GM23338 (cell line): ENCODE measurements around the gene LDLRAD3. TPM values are rescaled to one million over a fixed set of nuclear protein-coding genes. Genes with fewer than 3 reads are reported as not detected.

Source experiments
- ATAC-seq: fragments of 200-7000 bp; cut with Tn5 transposase; 3 replicates; pipeline ENCODE4 v1.9.1; 2020
- DNase-seq: peaks from one replicate; pipeline ENCODE4 v3.0.0-alpha.2; 2015; ENCODE audit warnings: low spot score
- H2AFZ ChIP-seq: fragments of 200-600 bp; sonication (generic); 2 replicates; pipeline ENCODE4 v1.8.0; 2016; ENCODE audit warnings: antibody characterized with exemption, mild to moderate bottlenecking, moderate library complexity
- H3F3A ChIP-seq: fragments of 200-600 bp; sonication (generic); replicated peaks from 2 replicates; pipeline ENCODE4 v1.8.0; 2017; ENCODE audit warnings: antibody characterized with exemption, mixed run types, low read depth
- H3K27ac ChIP-seq: fragments of 200-600 bp; sonication (generic); 2 replicates; pipeline ENCODE4 v1.6.1; 2016; ENCODE audit warnings: low read depth
- H3K27me3 ChIP-seq: fragments of 200-600 bp; sonication (generic); 2 replicates; pipeline ENCODE4 v1.8.0; 2016; ENCODE audit warnings: mild to moderate bottlenecking, mixed run types, moderate library complexity; ENCODE audit not compliant: insufficient read depth
- H3K36me3 ChIP-seq: fragments of 200-600 bp; sonication (generic); 2 replicates; pipeline ENCODE4 v1.8.0; 2016; ENCODE audit warnings: mild to moderate bottlenecking; ENCODE audit not compliant: insufficient read depth
- H3K4me1 ChIP-seq: fragments of 200-600 bp; sonication (generic); 2 replicates; pipeline ENCODE4 v1.8.0; 2016; ENCODE audit warnings: mild to moderate bottlenecking, moderate library complexity; ENCODE audit not compliant: insufficient read depth
- H3K4me2 ChIP-seq: fragments of 200-600 bp; sonication (generic); 2 replicates; pipeline ENCODE4 v1.7.1; 2017; ENCODE audit warnings: mixed run types
- H3K4me3 ChIP-seq: fragments of 200-600 bp; sonication (generic); 2 replicates; pipeline ENCODE4 v1.6.1; 2016; ENCODE audit warnings: mixed run types
- H3K79me2 ChIP-seq: fragments of 200-600 bp; sonication (generic); replicated peaks from 2 replicates; pipeline ENCODE4 v1.8.0; 2017; ENCODE audit warnings: mild to moderate bottlenecking; ENCODE audit not compliant: insufficient read depth
- H3K9me2 ChIP-seq: fragments of 200-600 bp; sonication (generic); 2 replicates; pipeline ENCODE4 v1.8.0; 2017; ENCODE audit not compliant: insufficient read depth
- H4K20me1 ChIP-seq: fragments of 200-600 bp; sonication (generic); replicated peaks from 2 replicates; pipeline ENCODE4 v1.8.0; 2017; ENCODE audit warnings: mild to moderate bottlenecking; ENCODE audit not compliant: insufficient read depth
- H3K27ac Mint-ChIP-seq: 2 replicates; pipeline ENCODE4 v1.8.0; 2020; ENCODE audit warnings: inconsistent platforms, mild to moderate bottlenecking, moderate library complexity, mixed read lengths
- H3K27me3 Mint-ChIP-seq: 3 replicates; pipeline ENCODE4 v1.8.0; 2022; ENCODE audit warnings: low read depth, mild to moderate bottlenecking, moderate library complexity, mixed read lengths, inconsistent platforms; ENCODE audit not compliant: insufficient read depth, poor library complexity
- H3K36me3 Mint-ChIP-seq: 3 replicates; pipeline ENCODE4 v1.8.0; 2021; ENCODE audit warnings: low read depth, mild to moderate bottlenecking, inconsistent platforms, moderate library complexity, mixed read lengths
- H3K4me1 Mint-ChIP-seq: 3 replicates; pipeline ENCODE4 v1.8.0; 2020; ENCODE audit warnings: mild to moderate bottlenecking, inconsistent platforms, mixed read lengths
- H3K4me3 Mint-ChIP-seq: 3 replicates; pipeline ENCODE4 v1.8.0; 2021; ENCODE audit warnings: moderate library complexity, mild to moderate bottlenecking, inconsistent platforms, mixed read lengths
- H3K9me3 Mint-ChIP-seq: 3 replicates; pipeline ENCODE4 v1.8.0; 2020; ENCODE audit warnings: moderate library complexity, mild to moderate bottlenecking, inconsistent platforms, mixed read lengths
- CREB1 ChIP-seq: fragments of 250-450 bp; sonication (Bioruptor Pico); IDR thresholded peaks from 2 replicates; pipeline ENCODE4 v1.5.0; 2020; ENCODE audit warnings: low read depth, mild to moderate bottlenecking, moderate library complexity
- ETS1 ChIP-seq: IDR thresholded peaks from 2 replicates; pipeline ENCODE4 v1.6.1; 2016; ENCODE audit warnings: antibody characterized with exemption
- EZH2 ChIP-seq: fragments of 200-600 bp; sonication (generic); IDR thresholded peaks from one replicate; pipeline ENCODE4 v1.8.0; 2017; ENCODE audit warnings: antibody characterized with exemption, mild to moderate bottlenecking, low read depth; ENCODE audit not compliant: unreplicated experiment
- EZH2phosphoT487 ChIP-seq: fragments of 200-600 bp; sonication (generic); IDR thresholded peaks from one replicate; pipeline ENCODE4 v1.8.1; 2018; ENCODE audit warnings: antibody characterized with exemption; ENCODE audit not compliant: unreplicated experiment
- JUNB ChIP-seq: IDR thresholded peaks from one replicate; pipeline ENCODE4 v1.6.1; 2016; ENCODE audit warnings: antibody characterized with exemption; ENCODE audit not compliant: unreplicated experiment
- NANOG ChIP-seq: IDR thresholded peaks from 2 replicates; pipeline ENCODE4 v1.6.1; 2016; ENCODE audit warnings: antibody characterized with exemption, borderline replicate concordance
- POLR2AphosphoS5 ChIP-seq: IDR thresholded peaks from 2 replicates; pipeline ENCODE4 v1.6.1; 2016; ENCODE audit warnings: antibody characterized with exemption, low read depth
- STAT1 ChIP-seq: IDR thresholded peaks from one replicate; pipeline ENCODE4 v1.6.1; 2016; ENCODE audit warnings: antibody characterized with exemption; ENCODE audit not compliant: unreplicated experiment
- ZNF114 ChIP-seq: fragments of 250-450 bp; sonication (Bioruptor Pico); IDR thresholded peaks from 2 replicates; pipeline ENCODE4 v1.5.0; 2020; ENCODE audit warnings: mild to moderate bottlenecking, moderate library complexity
- ZNF331 ChIP-seq: fragments of 250-450 bp; sonication (Bioruptor Pico); IDR thresholded peaks from 2 replicates; pipeline ENCODE4 v1.5.0; 2020; ENCODE audit warnings: low read depth, mild to moderate bottlenecking, moderate library complexity
- polyA plus RNA-seq: library from polyadenylated mRNA; unstranded; fragments of >200 nt; fragmentation: Nextera tagmentation; extraction: Ambion mirVana; gene quantifications from 2 replicates; pipeline ENCODE4 v1.2.1, GENCODE V29; 2016
- total RNA-seq: library from RNA; depleted of rRNA; stranded (reverse); fragments of >200 nt; shearing (Covaris generic); gene quantifications from 2 replicates; pipeline ENCODE4 v1.2.3, GENCODE V29; 2014
- TF ChIP-seq, protein P1 (sequence below): IDR thresholded peaks from one replicate; pipeline ENCODE4 v1.6.1; 2018; ENCODE audit warnings: antibody characterized with exemption; ENCODE audit not compliant: unreplicated experiment
- TF ChIP-seq, protein P2 (sequence below), 2 experiments: fragments of 200-600 bp in 1 of 2; sonication (generic) in 1 of 2; conservative IDR thresholded peaks; 2 replicates each; pipeline versions ENCODE4 v1.5.1 to v1.6.1; 2016 to 2017; ENCODE audit warnings: antibody characterized with exemption in 2 of 2, low read depth in 2 of 2, mild to moderate bottlenecking in 2 of 2, moderate library complexity in 1 of 2
- TF ChIP-seq, protein P3 (sequence below): fragments of 250-450 bp; sonication (Bioruptor Pico); IDR thresholded peaks from 2 replicates; pipeline ENCODE4 v1.5.0; 2020; ENCODE audit warnings: mild to moderate bottlenecking, moderate library complexity

Gene LDLRAD3
- total and polyA plus RNA-seq, 2 experiments from 2014 or later = 8.5 to 19.4 TPM

DNA sequence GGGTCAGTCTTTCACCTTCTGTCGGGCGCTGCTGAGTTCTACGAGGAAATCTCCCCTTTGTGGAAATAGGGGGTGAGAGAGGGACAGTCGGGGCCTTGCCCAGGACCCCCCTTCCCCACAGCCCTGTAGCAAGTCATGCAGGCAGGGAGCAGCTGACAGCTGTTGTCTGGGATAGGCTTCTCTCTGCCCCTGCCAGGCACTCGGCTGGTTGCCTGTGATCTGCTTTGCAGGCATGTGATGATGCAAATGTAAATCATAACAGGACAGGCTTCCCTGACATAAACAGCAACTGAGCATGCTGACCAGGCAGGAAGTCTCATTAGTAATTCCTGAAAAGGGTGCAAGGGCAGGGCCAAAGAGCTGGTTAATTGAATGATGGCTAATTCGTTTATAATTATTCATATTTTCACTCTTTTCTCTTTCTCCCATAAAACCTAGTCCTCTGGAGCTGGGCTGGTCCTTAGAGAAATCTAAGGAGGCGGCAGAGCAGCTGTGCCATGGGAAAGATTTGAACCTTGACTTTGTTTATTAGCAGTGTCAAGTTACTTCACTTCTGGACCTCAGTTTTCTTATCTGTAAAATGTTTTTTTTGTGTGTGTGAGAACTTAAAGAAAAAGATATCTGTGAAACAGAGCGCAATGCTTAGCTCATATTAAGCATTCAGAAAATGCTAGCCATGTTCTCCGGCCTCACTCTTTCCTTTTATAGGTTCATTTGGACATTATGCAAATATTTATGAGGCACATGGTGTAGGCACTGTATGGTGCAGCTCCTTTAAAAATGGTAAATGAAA lies 129.7 kb downstream of the LDLRAD3 start:
- no peaks in the 10 kb centered on the region for H3K27me3 Mint-ChIP-seq
- Histone ChIP-seq H3K4me3 (no peak overlapping the region), H3K27ac (0 out of 2 replicates have a peak overlapping the region, but pooled peaks have one; percentile 23), H3K4me1 (peaks cover 39% of the 10 kb centered on the region), H3F3A (peaks cover 3% of the 10 kb centered on the region; the same call in 1 of the 2 replicates), H4K20me1 (no peaks in the 10 kb centered on the region), H3K9me2 (no peaks in the 10 kb centered on the region), H3K79me2 (peaks cover 11% of the 10 kb centered on the region; the same call in 1 of the 2 replicates), H3K27me3 (no peaks in the 10 kb centered on the region), H3K36me3 (peaks cover 5% of the 10 kb centered on the region; the same call in 1 of the 2 replicates), H2AFZ (no peak overlapping the region), H3K4me2 (no peak overlapping the region)
- no peak overlapping the region for H3K4me3 Mint-ChIP-seq
- peaks cover 50% of the 10 kb centered on the region for H3K4me1 Mint-ChIP-seq
- H3K9me3 Mint-ChIP-seq = peaks cover 30% of the 10 kb centered on the region
- TF ChIP-seq, protein P1, sequence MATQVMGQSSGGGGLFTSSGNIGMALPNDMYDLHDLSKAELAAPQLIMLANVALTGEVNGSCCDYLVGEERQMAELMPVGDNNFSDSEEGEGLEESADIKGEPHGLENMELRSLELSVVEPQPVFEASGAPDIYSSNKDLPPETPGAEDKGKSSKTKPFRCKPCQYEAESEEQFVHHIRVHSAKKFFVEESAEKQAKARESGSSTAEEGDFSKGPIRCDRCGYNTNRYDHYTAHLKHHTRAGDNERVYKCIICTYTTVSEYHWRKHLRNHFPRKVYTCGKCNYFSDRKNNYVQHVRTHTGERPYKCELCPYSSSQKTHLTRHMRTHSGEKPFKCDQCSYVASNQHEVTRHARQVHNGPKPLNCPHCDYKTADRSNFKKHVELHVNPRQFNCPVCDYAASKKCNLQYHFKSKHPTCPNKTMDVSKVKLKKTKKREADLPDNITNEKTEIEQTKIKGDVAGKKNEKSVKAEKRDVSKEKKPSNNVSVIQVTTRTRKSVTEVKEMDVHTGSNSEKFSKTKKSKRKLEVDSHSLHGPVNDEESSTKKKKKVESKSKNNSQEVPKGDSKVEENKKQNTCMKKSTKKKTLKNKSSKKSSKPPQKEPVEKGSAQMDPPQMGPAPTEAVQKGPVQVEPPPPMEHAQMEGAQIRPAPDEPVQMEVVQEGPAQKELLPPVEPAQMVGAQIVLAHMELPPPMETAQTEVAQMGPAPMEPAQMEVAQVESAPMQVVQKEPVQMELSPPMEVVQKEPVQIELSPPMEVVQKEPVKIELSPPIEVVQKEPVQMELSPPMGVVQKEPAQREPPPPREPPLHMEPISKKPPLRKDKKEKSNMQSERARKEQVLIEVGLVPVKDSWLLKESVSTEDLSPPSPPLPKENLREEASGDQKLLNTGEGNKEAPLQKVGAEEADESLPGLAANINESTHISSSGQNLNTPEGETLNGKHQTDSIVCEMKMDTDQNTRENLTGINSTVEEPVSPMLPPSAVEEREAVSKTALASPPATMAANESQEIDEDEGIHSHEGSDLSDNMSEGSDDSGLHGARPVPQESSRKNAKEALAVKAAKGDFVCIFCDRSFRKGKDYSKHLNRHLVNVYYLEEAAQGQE = no peak
- TF ChIP-seq ETS1 (no peak), EZH2phosphoT487 (no peak), STAT1 (no peak), ZNF331 (CRISPR knock-in tag) (no peak), CREB1 (CRISPR knock-in tag) (no peak), ZNF114 (no peak), JUNB (no peak), EZH2 (no peak), POLR2AphosphoS5 (no peak), NANOG (no peak)
- TF ChIP-seq, protein P2, sequence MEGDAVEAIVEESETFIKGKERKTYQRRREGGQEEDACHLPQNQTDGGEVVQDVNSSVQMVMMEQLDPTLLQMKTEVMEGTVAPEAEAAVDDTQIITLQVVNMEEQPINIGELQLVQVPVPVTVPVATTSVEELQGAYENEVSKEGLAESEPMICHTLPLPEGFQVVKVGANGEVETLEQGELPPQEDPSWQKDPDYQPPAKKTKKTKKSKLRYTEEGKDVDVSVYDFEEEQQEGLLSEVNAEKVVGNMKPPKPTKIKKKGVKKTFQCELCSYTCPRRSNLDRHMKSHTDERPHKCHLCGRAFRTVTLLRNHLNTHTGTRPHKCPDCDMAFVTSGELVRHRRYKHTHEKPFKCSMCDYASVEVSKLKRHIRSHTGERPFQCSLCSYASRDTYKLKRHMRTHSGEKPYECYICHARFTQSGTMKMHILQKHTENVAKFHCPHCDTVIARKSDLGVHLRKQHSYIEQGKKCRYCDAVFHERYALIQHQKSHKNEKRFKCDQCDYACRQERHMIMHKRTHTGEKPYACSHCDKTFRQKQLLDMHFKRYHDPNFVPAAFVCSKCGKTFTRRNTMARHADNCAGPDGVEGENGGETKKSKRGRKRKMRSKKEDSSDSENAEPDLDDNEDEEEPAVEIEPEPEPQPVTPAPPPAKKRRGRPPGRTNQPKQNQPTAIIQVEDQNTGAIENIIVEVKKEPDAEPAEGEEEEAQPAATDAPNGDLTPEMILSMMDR (conservative IDR thresholded peaks at IDR 0.05; ENCODE audit: low read depth in 2 of 2) = no peak
- TF ChIP-seq, protein P3, sequence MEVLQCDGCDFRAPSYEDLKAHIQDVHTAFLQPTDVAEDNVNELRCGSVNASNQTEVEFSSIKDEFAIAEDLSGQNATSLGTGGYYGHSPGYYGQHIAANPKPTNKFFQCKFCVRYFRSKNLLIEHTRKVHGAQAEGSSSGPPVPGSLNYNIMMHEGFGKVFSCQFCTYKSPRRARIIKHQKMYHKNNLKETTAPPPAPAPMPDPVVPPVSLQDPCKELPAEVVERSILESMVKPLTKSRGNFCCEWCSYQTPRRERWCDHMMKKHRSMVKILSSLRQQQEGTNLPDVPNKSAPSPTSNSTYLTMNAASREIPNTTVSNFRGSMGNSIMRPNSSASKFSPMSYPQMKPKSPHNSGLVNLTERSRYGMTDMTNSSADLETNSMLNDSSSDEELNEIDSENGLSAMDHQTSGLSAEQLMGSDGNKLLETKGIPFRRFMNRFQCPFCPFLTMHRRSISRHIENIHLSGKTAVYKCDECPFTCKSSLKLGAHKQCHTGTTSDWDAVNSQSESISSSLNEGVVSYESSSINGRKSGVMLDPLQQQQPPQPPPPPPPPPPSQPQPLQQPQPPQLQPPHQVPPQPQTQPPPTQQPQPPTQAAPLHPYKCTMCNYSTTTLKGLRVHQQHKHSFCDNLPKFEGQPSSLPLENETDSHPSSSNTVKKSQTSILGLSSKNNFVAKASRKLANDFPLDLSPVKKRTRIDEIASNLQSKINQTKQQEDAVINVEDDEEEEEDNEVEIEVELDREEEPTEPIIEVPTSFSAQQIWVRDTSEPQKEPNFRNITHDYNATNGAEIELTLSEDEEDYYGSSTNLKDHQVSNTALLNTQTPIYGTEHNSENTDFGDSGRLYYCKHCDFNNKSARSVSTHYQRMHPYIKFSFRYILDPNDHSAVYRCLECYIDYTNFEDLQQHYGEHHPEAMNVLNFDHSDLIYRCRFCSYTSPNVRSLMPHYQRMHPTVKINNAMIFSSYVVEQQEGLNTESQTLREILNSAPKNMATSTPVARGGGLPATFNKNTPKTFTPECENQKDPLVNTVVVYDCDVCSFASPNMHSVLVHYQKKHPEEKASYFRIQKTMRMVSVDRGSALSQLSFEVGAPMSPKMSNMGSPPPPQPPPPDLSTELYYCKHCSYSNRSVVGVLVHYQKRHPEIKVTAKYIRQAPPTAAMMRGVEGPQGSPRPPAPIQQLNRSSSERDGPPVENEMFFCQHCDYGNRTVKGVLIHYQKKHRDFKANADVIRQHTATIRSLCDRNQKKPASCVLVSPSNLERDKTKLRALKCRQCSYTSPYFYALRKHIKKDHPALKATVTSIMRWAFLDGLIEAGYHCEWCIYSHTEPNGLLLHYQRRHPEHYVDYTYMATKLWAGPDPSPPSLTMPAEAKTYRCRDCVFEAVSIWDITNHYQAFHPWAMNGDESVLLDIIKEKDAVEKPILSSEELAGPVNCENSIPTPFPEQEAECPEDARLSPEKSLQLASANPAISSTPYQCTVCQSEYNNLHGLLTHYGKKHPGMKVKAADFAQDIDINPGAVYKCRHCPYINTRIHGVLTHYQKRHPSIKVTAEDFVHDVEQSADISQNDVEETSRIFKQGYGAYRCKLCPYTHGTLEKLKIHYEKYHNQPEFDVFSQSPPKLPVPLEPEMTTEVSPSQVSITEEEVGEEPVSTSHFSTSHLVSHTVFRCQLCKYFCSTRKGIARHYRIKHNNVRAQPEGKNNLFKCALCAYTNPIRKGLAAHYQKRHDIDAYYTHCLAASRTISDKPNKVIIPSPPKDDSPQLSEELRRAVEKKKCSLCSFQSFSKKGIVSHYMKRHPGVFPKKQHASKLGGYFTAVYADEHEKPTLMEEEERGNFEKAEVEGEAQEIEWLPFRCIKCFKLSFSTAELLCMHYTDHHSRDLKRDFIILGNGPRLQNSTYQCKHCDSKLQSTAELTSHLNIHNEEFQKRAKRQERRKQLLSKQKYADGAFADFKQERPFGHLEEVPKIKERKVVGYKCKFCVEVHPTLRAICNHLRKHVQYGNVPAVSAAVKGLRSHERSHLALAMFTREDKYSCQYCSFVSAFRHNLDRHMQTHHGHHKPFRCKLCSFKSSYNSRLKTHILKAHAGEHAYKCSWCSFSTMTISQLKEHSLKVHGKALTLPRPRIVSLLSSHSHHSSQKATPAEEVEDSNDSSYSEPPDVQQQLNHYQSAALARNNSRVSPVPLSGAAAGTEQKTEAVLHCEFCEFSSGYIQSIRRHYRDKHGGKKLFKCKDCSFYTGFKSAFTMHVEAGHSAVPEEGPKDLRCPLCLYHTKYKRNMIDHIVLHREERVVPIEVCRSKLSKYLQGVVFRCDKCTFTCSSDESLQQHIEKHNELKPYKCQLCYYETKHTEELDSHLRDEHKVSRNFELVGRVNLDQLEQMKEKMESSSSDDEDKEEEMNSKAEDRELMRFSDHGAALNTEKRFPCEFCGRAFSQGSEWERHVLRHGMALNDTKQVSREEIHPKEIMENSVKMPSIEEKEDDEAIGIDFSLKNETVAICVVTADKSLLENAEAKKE (CRISPR knock-in tag) = no peak
- peak overlapping the region; percentile 68; the same call in 1 of the 2 replicates for H3K27ac Mint-ChIP-seq
- DNase-seq = no peak
- H3K36me3 Mint-ChIP-seq = peaks cover 39% of the 10 kb centered on the region
- ATAC-seq = peak; percentile 19
